ENCODE measurements around the gene FANCE.
A peak's percentile ranks its signal among the peaks of the same experiment; 100 is the strongest.

Gene FANCE

GRCh38 chr6:35470663-35471120 is 18.6 kb downstream of the FANCE start:
- H3K9me3 Mint-ChIP-seq: no peaks in the 10 kb centered on the region
- H3K4me1 Mint-ChIP-seq: peaks cover 25% of the 10 kb centered on the region
- no peaks in the 10 kb centered on the region for H3K27me3 Mint-ChIP-seq
- peak overlapping the region; percentile 97 for H3K4me3 Mint-ChIP-seq
- peaks cover 21% of the 10 kb centered on the region for H3K36me3 Mint-ChIP-seq
- H3K27ac Mint-ChIP-seq: peak overlapping the region; percentile 97

- Mint-ChIP-seq H3K27ac (peak overlapping the region; percentile 15), H3K4me3 (peak overlapping the region; percentile 97), H3K27me3 (no peaks in the 10 kb centered on the region), H3K36me3 (peaks cover 21% of the 10 kb centered on the region), H3K9me3 (no peaks in the 10 kb centered on the region), H3K4me1 (peaks cover 25% of the 10 kb centered on the region)
Measured at GRCh38 chr6:35471836-35472345, 19.8 kb downstream of the FANCE start.

GRCh38 chr6:35473075-35473849 is 21.1 kb downstream of the FANCE start:
- Mint-ChIP-seq H3K27me3 (no peaks in the 10 kb centered on the region), H3K36me3 (peaks cover 20% of the 10 kb centered on the region), H3K9me3 (no peaks in the 10 kb centered on the region), H3K27ac (peak overlapping the region; percentile 43), H3K4me1 (peaks cover 20% of the 10 kb centered on the region), H3K4me3 (no peak overlapping the region)

GRCh38 chr6:35473850-35474130 is 21.7 kb downstream of the FANCE start:
- no peak overlapping the region for H3K27ac Mint-ChIP-seq
- no peaks in the 10 kb centered on the region for H3K27me3 Mint-ChIP-seq
- H3K4me3 Mint-ChIP-seq: peak overlapping the region; percentile 49
- peaks cover 20% of the 10 kb centered on the region for H3K4me1 Mint-ChIP-seq
- H3K36me3 Mint-ChIP-seq: peaks cover 16% of the 10 kb centered on the region
- no peaks in the 10 kb centered on the region for H3K9me3 Mint-ChIP-seq

GRCh38 chr6:35474131-35474941 is 22.2 kb downstream of the FANCE start:
- H3K4me1 Mint-ChIP-seq: peaks cover 20% of the 10 kb centered on the region
- H3K36me3 Mint-ChIP-seq: peaks cover 15% of the 10 kb centered on the region
- no peaks in the 10 kb centered on the region for H3K9me3 Mint-ChIP-seq
- H3K4me3 Mint-ChIP-seq: peak overlapping the region; percentile 49
- H3K27ac Mint-ChIP-seq: peak overlapping the region; percentile 82
- H3K27me3 Mint-ChIP-seq: no peaks in the 10 kb centered on the region

GRCh38 chr6:35474942-35475570 is 22.9 kb downstream of the FANCE start:
- Mint-ChIP-seq H3K4me1 (peaks cover 20% of the 10 kb centered on the region), H3K27me3 (no peaks in the 10 kb centered on the region)

GRCh38 chr6:35475573-35475972 is 23.4 kb downstream of the FANCE start:
- Mint-ChIP-seq H3K9me3 (no peaks in the 10 kb centered on the region), H3K36me3 (peaks cover 3% of the 10 kb centered on the region)

More at GRCh38 chr6:35474942-35475570, 22.9 kb downstream of the FANCE start:
- Mint-ChIP-seq H3K9me3 (no peaks in the 10 kb centered on the region), H3K27ac (peak overlapping the region; percentile 82), H3K4me3 (no peak overlapping the region), H3K36me3 (peaks cover 7% of the 10 kb centered on the region)

GRCh38 chr6:35476004-35476403 is 23.9 kb downstream of the FANCE start:
- H3K4me3 Mint-ChIP-seq: no peak overlapping the region
- peaks cover 14% of the 10 kb centered on the region for H3K4me1 Mint-ChIP-seq
- H3K27ac Mint-ChIP-seq: no peak overlapping the region
- H3K9me3 Mint-ChIP-seq: no peaks in the 10 kb centered on the region
- no peaks in the 10 kb centered on the region for H3K36me3 Mint-ChIP-seq
- H3K27me3 Mint-ChIP-seq: no peaks in the 10 kb centered on the region

More at GRCh38 chr6:35475573-35475972, 23.4 kb downstream of the FANCE start:
- Mint-ChIP-seq H3K4me1 (peaks cover 18% of the 10 kb centered on the region), H3K27ac (no peak overlapping the region), H3K27me3 (no peaks in the 10 kb centered on the region), H3K4me3 (no peak overlapping the region)

GRCh38 chr6:35477028-35477427 is 24.9 kb downstream of the FANCE start:
- H3K36me3 Mint-ChIP-seq: no peaks in the 10 kb centered on the region
- H3K27me3 Mint-ChIP-seq: no peaks in the 10 kb centered on the region
- H3K27ac Mint-ChIP-seq: no peak overlapping the region
- no peaks in the 10 kb centered on the region for H3K9me3 Mint-ChIP-seq
- H3K4me3 Mint-ChIP-seq: no peak overlapping the region
- peaks cover 5% of the 10 kb centered on the region for H3K4me1 Mint-ChIP-seq

- H3K36me3 Mint-ChIP-seq: no peaks in the 10 kb centered on the region
- no peaks in the 10 kb centered on the region for H3K4me1 Mint-ChIP-seq
- H3K4me3 Mint-ChIP-seq: no peak overlapping the region
- no peaks in the 10 kb centered on the region for H3K9me3 Mint-ChIP-seq
- H3K27ac Mint-ChIP-seq: no peak overlapping the region
- no peaks in the 10 kb centered on the region for H3K27me3 Mint-ChIP-seq
Measured at GRCh38 chr6:35477551-35478179, 25.5 kb downstream of the FANCE start.

- Mint-ChIP-seq H3K36me3 (no peaks in the 10 kb centered on the region), H3K4me1 (no peaks in the 10 kb centered on the region), H3K4me3 (no peak overlapping the region), H3K27ac (no peak overlapping the region), H3K27me3 (no peaks in the 10 kb centered on the region), H3K9me3 (no peaks in the 10 kb centered on the region)
Measured at GRCh38 chr6:35478259-35478658, 26.1 kb downstream of the FANCE start.

- Mint-ChIP-seq H3K27me3 (no peaks in the 10 kb centered on the region), H3K27ac (no peak overlapping the region), H3K9me3 (no peaks in the 10 kb centered on the region)
Measured at GRCh38 chr6:35480176-35480575, 28.0 kb downstream of the FANCE start.

GRCh38 chr6:35481226-35481625 is 29.1 kb downstream of the FANCE start:
- H3K36me3 Mint-ChIP-seq: no peaks in the 10 kb centered on the region
- no peak overlapping the region for H3K27ac Mint-ChIP-seq
- no peaks in the 10 kb centered on the region for H3K9me3 Mint-ChIP-seq

More at GRCh38 chr6:35480176-35480575, 28.0 kb downstream of the FANCE start:
- no peaks in the 10 kb centered on the region for H3K36me3 Mint-ChIP-seq
- no peak overlapping the region for H3K4me3 Mint-ChIP-seq
- H3K4me1 Mint-ChIP-seq: no peaks in the 10 kb centered on the region

GRCh38 chr6:35483062-35483461 is 30.9 kb downstream of the FANCE start:
- Mint-ChIP-seq H3K4me3 (no peak overlapping the region), H3K4me1 (no peaks in the 10 kb centered on the region), H3K36me3 (no peaks in the 10 kb centered on the region), H3K27ac (no peak overlapping the region), H3K27me3 (no peaks in the 10 kb centered on the region), H3K9me3 (no peaks in the 10 kb centered on the region)

More at GRCh38 chr6:35481226-35481625, 29.1 kb downstream of the FANCE start:
- Mint-ChIP-seq H3K4me3 (no peak overlapping the region), H3K27me3 (no peaks in the 10 kb centered on the region), H3K4me1 (no peaks in the 10 kb centered on the region)

GRCh38 chr6:35483490-35483889 is 31.4 kb downstream of the FANCE start:
- H3K27ac Mint-ChIP-seq: no peak overlapping the region
- H3K9me3 Mint-ChIP-seq: no peaks in the 10 kb centered on the region
- no peak overlapping the region for H3K4me3 Mint-ChIP-seq
- H3K4me1 Mint-ChIP-seq: no peaks in the 10 kb centered on the region
- no peaks in the 10 kb centered on the region for H3K27me3 Mint-ChIP-seq
- H3K36me3 Mint-ChIP-seq: no peaks in the 10 kb centered on the region
